Caco-2 (cell line): Measurements from ENCODE around the gene PRDM10. TPM values are rescaled to one million over a fixed set of nuclear protein-coding genes. Genes with fewer than 3 reads are reported as not detected.

Experiments used
- BruUV-seq: library from RNA; stranded (reverse); fragments of 400-500 nt; replicated peaks from 2 replicates; lab custom pipeline; 2021; lab: Mats Ljungman, UMichigan
- CTCF ChIA-PET: fragments of 300-600 bp; sonication (Branson Sonifier 250); formaldehyde crosslinking; loops from one replicate; lab custom pipeline; 2022; ENCODE audit warnings: antibody characterized with exemption; lab: Charles Lee
- POLR2A ChIA-PET: fragments of 300-600 bp; sonication (Branson Sonifier 250); formaldehyde crosslinking; loops from one replicate; lab custom pipeline; 2022; ENCODE audit warnings: antibody characterized with exemption; lab: Charles Lee
- DNase-seq, 2 experiments: peaks; one replicate each; pipeline versions ENCODE4 v3.0.0 to v3.0.0-alpha.2; 2020 to 2022
- H3K27me3 ChIP-seq: replicated peaks from 2 replicates; pipeline ENCODE4 v1.6.0; 2011; ENCODE audit warnings: low read length; ENCODE audit not compliant: control insufficient read depth, insufficient read depth
- H3K36me3 ChIP-seq: 2 replicates; pipeline ENCODE4 v1.5.1; 2011; ENCODE audit warnings: low read length; ENCODE audit not compliant: control insufficient read depth, insufficient read depth
- H3K4me1 ChIP-seq: fragments of 250-450 bp; sonication (Bioruptor Pico); 2 replicates; pipeline ENCODE4 v1.5.1; 2020; ENCODE audit warnings: mild to moderate bottlenecking
- H3K4me3 ChIP-seq: 2 replicates; pipeline ENCODE4 v1.5.1; 2011; ENCODE audit warnings: low read depth, mild to moderate bottlenecking, control low read depth, low read length
- H3K9me3 ChIP-seq: fragments of 250-450 bp; sonication (Bioruptor Pico); 2 replicates; pipeline ENCODE4 v1.5.1; 2020; ENCODE audit warnings: mild to moderate bottlenecking, moderate library complexity
- H3K27ac Mint-ChIP-seq: one replicate; pipeline ENCODE4 v1.8.0; 2022; ENCODE audit warnings: mixed read lengths; ENCODE audit not compliant: unreplicated experiment
- H3K27me3 Mint-ChIP-seq: one replicate; pipeline ENCODE4 v1.8.0; 2022; ENCODE audit warnings: mixed read lengths; ENCODE audit not compliant: insufficient read depth, unreplicated experiment
- H3K36me3 Mint-ChIP-seq: one replicate; pipeline ENCODE4 v1.8.0; 2022; ENCODE audit warnings: mild to moderate bottlenecking, mixed read lengths; ENCODE audit not compliant: insufficient read depth, unreplicated experiment
- H3K4me1 Mint-ChIP-seq: one replicate; pipeline ENCODE4 v1.8.0; 2022; ENCODE audit warnings: low read depth, mixed read lengths; ENCODE audit not compliant: unreplicated experiment
- H3K4me3 Mint-ChIP-seq: one replicate; pipeline ENCODE4 v1.8.0; 2022; ENCODE audit warnings: mild to moderate bottlenecking, moderate library complexity, mixed read lengths; ENCODE audit not compliant: unreplicated experiment
- H3K9me3 Mint-ChIP-seq: one replicate; pipeline ENCODE4 v1.8.0; 2022; ENCODE audit warnings: mixed read lengths; ENCODE audit not compliant: unreplicated experiment
- intact Hi-C: fragments of 100-400 bp; cut with micrococcal nuclease; formaldehyde crosslinking; loops from one replicate; pipeline ENCODE4 v1.10.0; 2022; ENCODE audit not compliant: unreplicated experiment
- total RNA-seq: library from RNA; stranded (reverse); gene quantifications from 2 replicates; pipeline ENCODE4 v1.2.3, GENCODE V29; 2022
- TF ChIP-seq, protein P1 (sequence below), 2 experiments: fragments of 200-600 bp in 1 of 2; IDR thresholded peaks; 1 replicate in 1 of 2; 2 replicates in 1 of 2; pipeline versions ENCODE4 v1.5.1 to v1.8.0; 2011 to 2022; ENCODE audit warnings: antibody characterized with exemption in 1 of 2, control low read depth in 1 of 2, inconsistent platforms in 1 of 2, low read depth in 1 of 2, low read length in 1 of 2, mild to moderate bottlenecking in 1 of 2, moderate library complexity in 1 of 2; ENCODE audit not compliant: insufficient read depth in 1 of 2, severe bottlenecking in 1 of 2, unreplicated experiment in 1 of 2

PRDM10 gene
- total RNA-seq, 1 experiment from 2014 or later: 11.8 TPM

DNA sequence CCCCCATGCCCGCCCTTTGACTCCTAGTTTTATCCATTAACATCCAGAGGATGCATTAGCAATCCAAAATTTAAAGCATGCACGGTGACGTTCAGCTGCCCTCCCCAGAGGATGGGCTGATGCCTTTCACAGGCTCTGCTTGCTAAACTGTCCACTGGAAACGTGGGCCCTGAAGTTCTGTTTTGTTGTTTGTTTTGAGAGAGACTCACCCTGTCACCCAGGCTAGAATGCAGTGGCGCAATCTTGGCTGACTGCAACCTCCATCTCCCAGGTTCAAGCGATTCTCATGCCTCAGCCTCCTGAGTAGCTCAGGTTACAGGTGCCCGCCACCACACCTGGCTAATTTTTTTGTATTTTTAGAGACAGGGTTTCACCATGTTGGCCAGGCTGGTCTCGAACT, 146.6 kb downstream of the PRDM10 start:
- Mint-ChIP-seq H3K4me3 (no peak overlapping the region), H3K4me1 (peaks cover 40% of the 10 kb centered on the region), H3K27ac (peak overlapping the region; percentile 15), H3K27me3 (no peaks in the 10 kb centered on the region), H3K9me3 (no peaks in the 10 kb centered on the region), H3K36me3 (peaks cover 76% of the 10 kb centered on the region)
- Histone ChIP-seq H3K27me3 (no peaks in the 10 kb centered on the region), H3K9me3 (no peaks in the 10 kb centered on the region), H3K4me3 (no peak overlapping the region), H3K36me3 (peaks cover 5% of the 10 kb centered on the region; the same call in 1 of the 2 replicates), H3K4me1 (peaks cover 12% of the 10 kb centered on the region)
- peak in 1 of 2 experiments; percentile 26 for DNase-seq
- ChIA-PET CTCF (interaction anchor here (0.8 kb wide), 1 partner anchor 26 kb away, joined by 3 read pairs; no protein-coding TSS in a partner anchor), POLR2A (no interaction called here)
- TF ChIP-seq, protein P1, sequence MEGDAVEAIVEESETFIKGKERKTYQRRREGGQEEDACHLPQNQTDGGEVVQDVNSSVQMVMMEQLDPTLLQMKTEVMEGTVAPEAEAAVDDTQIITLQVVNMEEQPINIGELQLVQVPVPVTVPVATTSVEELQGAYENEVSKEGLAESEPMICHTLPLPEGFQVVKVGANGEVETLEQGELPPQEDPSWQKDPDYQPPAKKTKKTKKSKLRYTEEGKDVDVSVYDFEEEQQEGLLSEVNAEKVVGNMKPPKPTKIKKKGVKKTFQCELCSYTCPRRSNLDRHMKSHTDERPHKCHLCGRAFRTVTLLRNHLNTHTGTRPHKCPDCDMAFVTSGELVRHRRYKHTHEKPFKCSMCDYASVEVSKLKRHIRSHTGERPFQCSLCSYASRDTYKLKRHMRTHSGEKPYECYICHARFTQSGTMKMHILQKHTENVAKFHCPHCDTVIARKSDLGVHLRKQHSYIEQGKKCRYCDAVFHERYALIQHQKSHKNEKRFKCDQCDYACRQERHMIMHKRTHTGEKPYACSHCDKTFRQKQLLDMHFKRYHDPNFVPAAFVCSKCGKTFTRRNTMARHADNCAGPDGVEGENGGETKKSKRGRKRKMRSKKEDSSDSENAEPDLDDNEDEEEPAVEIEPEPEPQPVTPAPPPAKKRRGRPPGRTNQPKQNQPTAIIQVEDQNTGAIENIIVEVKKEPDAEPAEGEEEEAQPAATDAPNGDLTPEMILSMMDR (IDR thresholded peaks at IDR 0.05; ENCODE audit: insufficient read depth in 1 of 2, low read depth in 1 of 2, low read length in 1 of 2, severe bottlenecking in 1 of 2, unreplicated experiment in 1 of 2): no peak
- intact Hi-C loops: no loop called here
- BruUV-seq: no TSS peak

DNA sequence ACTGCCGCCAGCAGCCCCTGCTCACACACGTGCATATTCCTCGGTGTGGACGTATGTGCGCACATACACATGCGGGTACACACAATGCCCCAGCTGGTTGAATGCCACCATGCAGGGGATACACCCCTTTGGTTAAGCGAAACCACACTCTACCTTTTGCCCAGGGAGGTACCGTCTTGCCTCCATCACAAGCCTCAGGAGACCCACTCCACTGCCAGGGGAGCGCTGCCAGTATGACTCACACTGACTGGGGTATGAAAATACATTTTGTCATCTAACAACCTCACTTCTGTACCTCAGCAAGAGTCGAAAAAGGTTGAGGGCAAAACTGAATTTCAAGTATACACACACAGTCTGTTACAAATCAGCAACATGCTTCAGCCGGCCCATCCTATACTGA, 147.5 kb downstream of the PRDM10 start:
- Histone ChIP-seq H3K36me3 (peaks cover 5% of the 10 kb centered on the region; the same call in 1 of the 2 replicates), H3K4me3 (no peak overlapping the region), H3K9me3 (no peaks in the 10 kb centered on the region), H3K4me1 (peaks cover 9% of the 10 kb centered on the region), H3K27me3 (no peaks in the 10 kb centered on the region)
- ChIA-PET CTCF (no interaction called here), POLR2A (no interaction called here)
- BruUV-seq: no TSS peak
- TF ChIP-seq, protein P1 (IDR thresholded peaks at IDR 0.05; ENCODE audit: insufficient read depth in 1 of 2, low read depth in 1 of 2, low read length in 1 of 2, severe bottlenecking in 1 of 2, unreplicated experiment in 1 of 2): no peak
- Mint-ChIP-seq H3K4me1 (peaks cover 48% of the 10 kb centered on the region), H3K4me3 (no peak overlapping the region), H3K27ac (peak overlapping the region; percentile 15), H3K27me3 (no peaks in the 10 kb centered on the region), H3K36me3 (peaks cover 67% of the 10 kb centered on the region), H3K9me3 (no peaks in the 10 kb centered on the region)
- DNase-seq: peak in 1 of 2 experiments; percentile 29
- intact Hi-C loops: no loop called here

DNA sequence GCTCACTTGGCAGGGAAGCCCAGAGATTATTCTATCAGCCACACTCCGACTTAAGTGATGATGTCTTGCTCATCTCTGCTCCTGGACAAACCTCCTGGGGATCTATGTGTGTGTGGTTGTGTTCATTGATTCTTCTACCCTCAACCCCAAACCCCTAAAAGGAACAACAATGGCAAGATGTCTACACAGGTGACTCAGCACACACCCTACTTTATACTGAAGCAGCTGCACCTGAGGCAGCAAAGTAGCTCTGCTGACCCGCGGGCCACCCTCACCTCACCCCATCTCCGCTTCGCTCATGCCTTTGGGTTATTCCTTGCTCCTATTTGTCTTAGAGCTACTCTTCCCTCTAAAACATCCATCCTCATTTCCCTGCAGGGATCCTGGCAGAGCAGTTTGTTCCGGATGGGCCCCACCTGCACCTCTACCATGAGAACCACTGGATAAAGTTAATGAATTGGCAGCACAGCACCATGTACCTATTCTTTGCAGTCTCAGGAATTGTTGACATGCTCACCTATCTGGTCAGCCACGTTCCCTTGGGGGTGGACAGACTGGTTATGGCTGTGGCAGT, 148.3 kb downstream of the PRDM10 start:
- peaks cover 50% of the 10 kb centered on the region for H3K4me1 Mint-ChIP-seq
- intact Hi-C loops: no loop called here
- Histone ChIP-seq H3K4me1 (peaks cover 15% of the 10 kb centered on the region), H3K36me3 (peaks cover 2% of the 10 kb centered on the region; the same call in 1 of the 2 replicates), H3K4me3 (no peak overlapping the region), H3K27me3 (no peaks in the 10 kb centered on the region), H3K9me3 (no peaks in the 10 kb centered on the region)
- TF ChIP-seq, protein P1 (IDR thresholded peaks at IDR 0.05; ENCODE audit: insufficient read depth in 1 of 2, low read depth in 1 of 2, low read length in 1 of 2, severe bottlenecking in 1 of 2, unreplicated experiment in 1 of 2): no peak
- H3K36me3 Mint-ChIP-seq: peaks cover 59% of the 10 kb centered on the region
- BruUV-seq: no TSS peak
- H3K9me3 Mint-ChIP-seq: no peaks in the 10 kb centered on the region
- ChIA-PET CTCF (interaction anchor here (1.0 kb wide), 1 partner anchor 40 kb away, joined by 5 read pairs; no protein-coding TSS in a partner anchor), POLR2A (no interaction called here)
- H3K4me3 Mint-ChIP-seq: no peak overlapping the region
- peak in 1 of 2 experiments; percentile 11 for DNase-seq
- H3K27me3 Mint-ChIP-seq: no peaks in the 10 kb centered on the region
- H3K27ac Mint-ChIP-seq: peak overlapping the region; percentile 67
